ENCODE data around the gene CDK5RAP3.

DNA sequence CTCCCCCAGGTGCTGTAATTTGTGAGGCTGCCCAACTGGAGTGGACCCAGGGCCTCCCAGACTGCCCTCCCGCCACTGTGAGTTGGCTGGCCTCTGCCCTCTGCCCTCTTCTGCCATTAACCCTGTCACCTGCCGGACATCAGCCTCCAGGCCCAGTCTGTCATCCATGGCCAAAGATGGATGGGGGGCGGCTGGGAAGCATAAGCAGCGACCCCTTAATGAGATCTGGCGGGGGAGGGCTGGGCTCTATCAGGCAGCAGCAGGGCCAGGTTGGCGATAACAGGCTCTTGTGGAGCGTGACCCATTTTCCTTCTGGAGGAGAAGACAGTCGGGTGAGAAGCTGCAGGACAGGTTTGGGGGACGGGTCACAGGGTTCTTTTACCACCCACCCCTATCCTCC, 25.3 kb downstream of the CDK5RAP3 start:
- TF ChIP-seq, protein P1, sequence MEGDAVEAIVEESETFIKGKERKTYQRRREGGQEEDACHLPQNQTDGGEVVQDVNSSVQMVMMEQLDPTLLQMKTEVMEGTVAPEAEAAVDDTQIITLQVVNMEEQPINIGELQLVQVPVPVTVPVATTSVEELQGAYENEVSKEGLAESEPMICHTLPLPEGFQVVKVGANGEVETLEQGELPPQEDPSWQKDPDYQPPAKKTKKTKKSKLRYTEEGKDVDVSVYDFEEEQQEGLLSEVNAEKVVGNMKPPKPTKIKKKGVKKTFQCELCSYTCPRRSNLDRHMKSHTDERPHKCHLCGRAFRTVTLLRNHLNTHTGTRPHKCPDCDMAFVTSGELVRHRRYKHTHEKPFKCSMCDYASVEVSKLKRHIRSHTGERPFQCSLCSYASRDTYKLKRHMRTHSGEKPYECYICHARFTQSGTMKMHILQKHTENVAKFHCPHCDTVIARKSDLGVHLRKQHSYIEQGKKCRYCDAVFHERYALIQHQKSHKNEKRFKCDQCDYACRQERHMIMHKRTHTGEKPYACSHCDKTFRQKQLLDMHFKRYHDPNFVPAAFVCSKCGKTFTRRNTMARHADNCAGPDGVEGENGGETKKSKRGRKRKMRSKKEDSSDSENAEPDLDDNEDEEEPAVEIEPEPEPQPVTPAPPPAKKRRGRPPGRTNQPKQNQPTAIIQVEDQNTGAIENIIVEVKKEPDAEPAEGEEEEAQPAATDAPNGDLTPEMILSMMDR (IDR thresholded peaks at IDR 0.05) = no peak
- TF ChIP-seq POLR2A (IDR thresholded peaks at IDR 0.05) = no peak
